OCI-LY7 (cell line): ENCODE results near the gene EVA1B. TPM values are rescaled to one million over a fixed set of nuclear protein-coding genes. Genes with fewer than 3 reads are reported as not detected.

Source experiments
- BruUV-seq: library from RNA; stranded (reverse); fragments of 400-500 nt; replicated peaks from 2 replicates; lab custom pipeline; 2021; lab: Mats Ljungman, UMichigan
- CTCF ChIA-PET: fragments of 300-600 bp; sonication (Branson Sonifier 250); formaldehyde crosslinking; loops from one replicate; lab custom pipeline; 2022; ENCODE audit warnings: antibody characterized with exemption; ENCODE audit not compliant: unreplicated experiment; lab: Charles Lee
- POLR2A ChIA-PET: fragments of 300-600 bp; sonication (Branson Sonifier 250); formaldehyde crosslinking; loops from one replicate; lab custom pipeline; 2022; ENCODE audit warnings: antibody characterized with exemption; lab: Charles Lee
- DNase-seq: peaks from one replicate; pipeline ENCODE4 v3.0.0-alpha.2; 2015; ENCODE audit warnings: low spot score
- H2AFZ ChIP-seq: fragments of 200-600 bp; sonication (generic), shearing (Covaris generic); 2 replicates; pipeline ENCODE4 v1.6.1; 2014; ENCODE audit warnings: mild to moderate bottlenecking, antibody characterized with exemption, low read length, moderate library complexity
- H3K27ac ChIP-seq: fragments of 200-600 bp; sonication (generic); 2 replicates; pipeline ENCODE4 v1.5.1; 2014; ENCODE audit warnings: mixed run types, low read depth, mild to moderate bottlenecking, moderate library complexity, low read length, inconsistent platforms; ENCODE audit not compliant: poor library complexity, severe bottlenecking
- H3K36me3 ChIP-seq: fragments of 200-600 bp; sonication (generic); 2 replicates; pipeline ENCODE4 v1.6.1; 2014; ENCODE audit warnings: mild to moderate bottlenecking, antibody characterized with exemption, low read length, moderate library complexity, mixed read lengths; ENCODE audit not compliant: insufficient read depth
- H3K4me1 ChIP-seq: fragments of 200-600 bp; sonication (generic); 2 replicates; pipeline ENCODE4 v1.5.1; 2014; ENCODE audit warnings: mild to moderate bottlenecking, low read length; ENCODE audit not compliant: insufficient read depth, poor library complexity, severe bottlenecking
- H3K4me2 ChIP-seq: fragments of 200-600 bp; sonication (generic); 2 replicates; pipeline ENCODE4 v1.6.1; 2014; ENCODE audit warnings: mild to moderate bottlenecking, low read length
- H3K4me3 ChIP-seq: fragments of 200-600 bp; sonication (generic); 2 replicates; pipeline ENCODE4 v1.5.1; 2014; ENCODE audit warnings: mild to moderate bottlenecking, low read depth, low read length; ENCODE audit not compliant: poor library complexity, severe bottlenecking
- H3K79me2 ChIP-seq: fragments of 200-600 bp; sonication (generic); 2 replicates; pipeline ENCODE4 v1.6.1; 2016; ENCODE audit warnings: low read depth, mild to moderate bottlenecking, low read length, moderate library complexity, mixed read lengths; ENCODE audit not compliant: insufficient read depth
- H3K9me2 ChIP-seq: fragments of 200-600 bp; sonication (generic); 2 replicates; pipeline ENCODE4 v1.6.1; 2016; ENCODE audit warnings: mild to moderate bottlenecking, low read length, mixed read lengths; ENCODE audit not compliant: insufficient read depth
- H3K9me3 ChIP-seq: fragments of 200-600 bp; sonication (generic); 2 replicates; pipeline ENCODE4 v1.6.1; 2014; ENCODE audit warnings: mild to moderate bottlenecking, mixed run types, low read length, mixed read lengths
- H4K20me1 ChIP-seq: fragments of 200-600 bp; sonication (generic); 2 replicates; pipeline ENCODE4 v1.6.1; 2014; ENCODE audit warnings: mild to moderate bottlenecking, antibody characterized with exemption, low read length, moderate library complexity, mixed read lengths; ENCODE audit not compliant: insufficient read depth
- CTCF ChIP-seq: fragments of 200-600 bp; sonication (generic); conservative IDR thresholded peaks from 2 replicates; pipeline ENCODE4 v1.5.1; 2014; ENCODE audit warnings: mild to moderate bottlenecking, antibody characterized with exemption, low read length, moderate library complexity, mixed read lengths
- EZH2phosphoT487 ChIP-seq: fragments of 200-600 bp; sonication (generic); IDR thresholded peaks from 2 replicates; pipeline ENCODE4 v1.6.1; 2018; ENCODE audit warnings: low read depth, borderline replicate concordance, mild to moderate bottlenecking, mixed run types, antibody characterized with exemption, low read length, moderate library complexity, mixed read lengths
- intact Hi-C: fragments of 100-400 bp; cut with micrococcal nuclease; formaldehyde crosslinking; loops from one replicate; pipeline ENCODE4 v1.10.0; 2022; ENCODE audit not compliant: unreplicated experiment
- total RNA-seq, 2 experiments: library from RNA; depleted of rRNA in 1 of 2; stranded (reverse); fragments of >200 nt in 1 of 2; shearing (Covaris generic) in 1 of 2; gene quantifications; 2 replicates each; pipeline ENCODE4 v1.2.3, GENCODE V29; 2014 to 2022

EVA1B gene
- total RNA-seq, 2 experiments from 2014 or later: 0.84 to 2.0 TPM

- H3K36me3 ChIP-seq: peaks cover 73% of the 10 kb centered on the region
- no TSS peak for BruUV-seq
- POLR2A ChIA-PET: interaction anchor here (0.9 kb wide), 1 partner anchor 49 kb away, joined by 5 read pairs; no protein-coding TSS in a partner anchor
Observed at GRCh38 chr1:36349241-36349671, 25.8 kb upstream of the EVA1B start.

GRCh38 chr1:36346741-36347370, 23.4 kb upstream of the EVA1B start:
- CTCF ChIA-PET: no interaction called here
- H3K79me2 ChIP-seq: no peaks in the 10 kb centered on the region
- no peak overlapping the region for H3K4me3 ChIP-seq
- intact Hi-C loops: no loop called here
- H3K36me3 ChIP-seq: peaks cover 66% of the 10 kb centered on the region
- H3K9me2 ChIP-seq: no peaks in the 10 kb centered on the region
- no peak overlapping the region for H3K27ac ChIP-seq
- no peaks in the 10 kb centered on the region for H4K20me1 ChIP-seq
- H3K9me3 ChIP-seq: no peaks in the 10 kb centered on the region
- POLR2A ChIA-PET: interaction anchor here (0.9 to 1.2 kb wide), 3 partner anchors 37 to 50 kb away, joined by 3 to 5 read pairs (median 3); no protein-coding TSS in a partner anchor
- BruUV-seq: no TSS peak
- H2AFZ ChIP-seq: no peak overlapping the region
- no peak overlapping the region for H3K4me2 ChIP-seq
- DNase-seq: no peak
- H3K4me1 ChIP-seq: peaks cover 19% of the 10 kb centered on the region
- TF ChIP-seq CTCF: no peak
- TF ChIP-seq EZH2phosphoT487: no peak

More at GRCh38 chr1:36349241-36349671, 25.8 kb upstream of the EVA1B start:
- DNase-seq: peak; percentile 88
- CTCF ChIA-PET: no interaction called here
- peak overlapping the region; percentile 46 for H3K27ac ChIP-seq
- H3K79me2 ChIP-seq: no peaks in the 10 kb centered on the region
- H3K9me3 ChIP-seq: no peaks in the 10 kb centered on the region
- no peak overlapping the region for H3K4me3 ChIP-seq
- no peak overlapping the region for H2AFZ ChIP-seq
- H4K20me1 ChIP-seq: no peaks in the 10 kb centered on the region
- no peaks in the 10 kb centered on the region for H3K9me2 ChIP-seq
- peaks cover 19% of the 10 kb centered on the region for H3K4me1 ChIP-seq
- peak overlapping the region; percentile 60 for H3K4me2 ChIP-seq
- TF ChIP-seq CTCF: no peak
- TF ChIP-seq EZH2phosphoT487: no peak
- intact Hi-C loops: loop anchor here (1.0 to 2.0 kb wide), 2 partner anchors 20 to 42 kb away; partner anchors contain the start of gene SH3D21

GRCh38 chr1:36345353-36345752, 21.9 kb upstream of the EVA1B start:
- H3K9me2 ChIP-seq: no peaks in the 10 kb centered on the region
- H4K20me1 ChIP-seq: no peaks in the 10 kb centered on the region
- CTCF ChIA-PET: no interaction called here
- no peak for DNase-seq
- TF ChIP-seq CTCF (no peak), EZH2phosphoT487 (no peak)
- no peak overlapping the region for H3K4me2 ChIP-seq
- no peak overlapping the region for H2AFZ ChIP-seq
- no peaks in the 10 kb centered on the region for H3K9me3 ChIP-seq
- intact Hi-C loops: no loop called here
- no peaks in the 10 kb centered on the region for H3K79me2 ChIP-seq
- H3K27ac ChIP-seq: no peak overlapping the region
- BruUV-seq: no TSS peak
- H3K4me3 ChIP-seq: no peak overlapping the region
- peaks cover 18% of the 10 kb centered on the region for H3K4me1 ChIP-seq
- peaks cover 56% of the 10 kb centered on the region for H3K36me3 ChIP-seq
- POLR2A ChIA-PET: no interaction called here
